ENCODE measurements around the gene ORM1. TPM values are rescaled to one million over a fixed set of nuclear protein-coding genes. Genes with fewer than 3 reads are reported as not detected.

Gene ORM1
- total RNA-seq, 1 experiment from 2014 or later, result 4.4 TPM

DNA sequence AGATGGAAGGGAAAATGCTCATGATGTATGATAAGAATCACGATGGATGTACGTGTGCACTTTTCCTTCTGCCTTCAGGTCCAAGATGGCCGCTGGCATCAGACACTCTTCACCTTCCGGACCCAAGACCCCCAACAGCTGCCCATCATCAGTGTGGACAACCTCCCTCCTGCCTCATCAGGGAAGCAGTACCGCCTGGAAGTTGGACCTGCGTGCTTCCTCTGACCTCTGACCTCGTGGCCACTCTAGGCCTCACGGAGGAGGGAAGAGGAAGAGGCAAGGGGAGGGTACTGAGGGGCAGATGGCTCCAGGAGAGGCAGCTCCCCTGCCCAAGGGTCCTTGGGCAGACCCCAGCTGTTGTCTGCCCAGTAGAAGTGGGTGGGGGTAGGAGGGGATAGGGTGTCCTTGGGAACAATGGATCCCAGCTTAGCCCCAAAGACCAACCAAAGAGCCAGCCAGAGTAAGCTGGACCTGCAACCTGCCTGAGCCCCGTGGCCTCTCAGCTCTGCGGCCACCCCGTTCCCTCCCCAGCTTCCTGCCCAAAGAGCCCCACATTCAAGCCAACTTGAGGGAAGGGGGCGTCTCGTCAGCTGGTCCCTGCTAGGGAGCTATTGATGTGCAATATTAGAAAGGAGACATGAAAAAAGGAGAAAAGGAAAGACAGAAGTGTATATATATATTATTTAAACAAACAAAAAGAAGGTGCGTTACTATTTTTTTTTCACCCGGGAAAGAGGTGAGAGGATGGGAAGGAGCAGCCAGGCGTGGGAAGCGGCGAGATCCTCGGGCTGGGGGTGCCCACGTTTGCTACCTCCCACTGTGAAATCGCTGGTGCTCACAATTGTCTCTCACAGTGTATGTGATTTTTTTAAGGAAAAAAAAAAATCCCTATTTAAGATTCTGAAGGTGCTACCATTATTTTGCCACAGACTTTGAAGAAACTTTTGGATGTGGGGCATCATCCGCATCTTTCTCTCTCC, 12.1 kb upstream of the ORM1 start:
- Histone ChIP-seq H3K27me3 (ENCODE audit: insufficient read depth, low read length) (no peaks in the 10 kb centered on the region), H2BK15ac (ENCODE audit: low read depth, low read length) (no peak overlapping the region), H2BK120ac (ENCODE audit: low read depth, low read length, poor library complexity, severe bottlenecking) (no peak overlapping the region), H2AK5ac (ENCODE audit: insufficient read length, low read length) (no peak overlapping the region), H2BK12ac (ENCODE audit: insufficient read length, low read depth, low read length) (no peak overlapping the region), H2AFZ (ENCODE audit: low read length) (no peak overlapping the region), H3K23ac (ENCODE audit: insufficient read length, low read depth, low read length) (no peak overlapping the region), H3K4me2 (ENCODE audit: insufficient read depth, insufficient read length, low read length) (no peak overlapping the region), H3K4ac (ENCODE audit: low read depth, low read length) (no peak overlapping the region), H3K4me1 (ENCODE audit: insufficient read depth, low read length) (no peaks in the 10 kb centered on the region), H3K79me1 (ENCODE audit: insufficient read depth, low read depth, low read length, poor library complexity, severe bottlenecking) (no peaks in the 10 kb centered on the region), H3T11ph (ENCODE audit: low read length) (no peak overlapping the region), H3K27ac (ENCODE audit: insufficient read length, low read depth, low read length) (no peak overlapping the region), H2BK5ac (ENCODE audit: insufficient read length, low read length) (no peak overlapping the region), H4K20me1 (ENCODE audit: control insufficient read depth, insufficient read depth, insufficient read length) (no peaks in the 10 kb centered on the region), H4K91ac (ENCODE audit: insufficient read length, low read depth, low read length) (no peak overlapping the region), H2BK20ac (ENCODE audit: low read depth, low read length, poor library complexity, severe bottlenecking) (no peak overlapping the region), H4K5ac (ENCODE audit: insufficient read length, low read depth, low read length) (no peak overlapping the region), H3K56ac (ENCODE audit: insufficient read length, low read depth, low read length) (no peak overlapping the region), H3K9me3 (ENCODE audit: control insufficient read depth, low read depth, low read length) (no peaks in the 10 kb centered on the region), H3K14ac (ENCODE audit: insufficient read depth, low read length) (no peak overlapping the region; the same call in 1 of the 2 replicates), H3K79me2 (ENCODE audit: insufficient read depth, low read length) (no peaks in the 10 kb centered on the region), H3K23me2 (ENCODE audit: insufficient read length, low read depth, low read length, poor library complexity, severe bottlenecking) (no peaks in the 10 kb centered on the region), H4K8ac (replicated peaks; ENCODE audit: insufficient read length, low read depth, low read length) (no peak overlapping the region), H3K9ac (ENCODE audit: extremely low read depth, insufficient read length, low read length) (no peak overlapping the region), H3K18ac (ENCODE audit: insufficient read length, low read depth, low read length) (no peak overlapping the region)
- TF ChIP-seq, protein P1, sequence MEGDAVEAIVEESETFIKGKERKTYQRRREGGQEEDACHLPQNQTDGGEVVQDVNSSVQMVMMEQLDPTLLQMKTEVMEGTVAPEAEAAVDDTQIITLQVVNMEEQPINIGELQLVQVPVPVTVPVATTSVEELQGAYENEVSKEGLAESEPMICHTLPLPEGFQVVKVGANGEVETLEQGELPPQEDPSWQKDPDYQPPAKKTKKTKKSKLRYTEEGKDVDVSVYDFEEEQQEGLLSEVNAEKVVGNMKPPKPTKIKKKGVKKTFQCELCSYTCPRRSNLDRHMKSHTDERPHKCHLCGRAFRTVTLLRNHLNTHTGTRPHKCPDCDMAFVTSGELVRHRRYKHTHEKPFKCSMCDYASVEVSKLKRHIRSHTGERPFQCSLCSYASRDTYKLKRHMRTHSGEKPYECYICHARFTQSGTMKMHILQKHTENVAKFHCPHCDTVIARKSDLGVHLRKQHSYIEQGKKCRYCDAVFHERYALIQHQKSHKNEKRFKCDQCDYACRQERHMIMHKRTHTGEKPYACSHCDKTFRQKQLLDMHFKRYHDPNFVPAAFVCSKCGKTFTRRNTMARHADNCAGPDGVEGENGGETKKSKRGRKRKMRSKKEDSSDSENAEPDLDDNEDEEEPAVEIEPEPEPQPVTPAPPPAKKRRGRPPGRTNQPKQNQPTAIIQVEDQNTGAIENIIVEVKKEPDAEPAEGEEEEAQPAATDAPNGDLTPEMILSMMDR (conservative IDR thresholded peaks at IDR 0.05), result no peak
- H3K9me3 Mint-ChIP-seq, result no peaks in the 10 kb centered on the region
- H3K27me3 Mint-ChIP-seq (ENCODE audit: low read depth), result no peaks in the 10 kb centered on the region; the same call in 1 of the 2 replicates
- no peak for DNase-seq
- H3K27ac Mint-ChIP-seq, result no peak overlapping the region
- H3K4me1 Mint-ChIP-seq, result peaks cover 0 to 3% of the 10 kb centered on the region in 2 experiments; a peak in 1 of 4 replicates
- peaks cover 0 to 7% (median 0%) of the 10 kb centered on the region in 3 experiments; a peak in 3 of 7 replicates for H3K36me3 Mint-ChIP-seq (ENCODE audit: insufficient read depth in 1 of 3, low read depth in 3 of 3)
- H3K4me3 Mint-ChIP-seq, result no peak overlapping the region
- WGBS (ENCODE audit: extremely low coverage, insufficient read length, low lambda C conversion rate), result no CpG with 5 or more reads among the region's 22 CpGs
